GM10847 (cell line): ENCODE results near the gene KRT10.

Source experiments
- POLR2A ChIP-seq: IDR thresholded peaks from 2 replicates; pipeline ENCODE4 v1.6.1; 2011; ENCODE audit not compliant: insufficient read length; ENCODE audit errors: extremely low read depth

The KRT10 gene

DNA sequence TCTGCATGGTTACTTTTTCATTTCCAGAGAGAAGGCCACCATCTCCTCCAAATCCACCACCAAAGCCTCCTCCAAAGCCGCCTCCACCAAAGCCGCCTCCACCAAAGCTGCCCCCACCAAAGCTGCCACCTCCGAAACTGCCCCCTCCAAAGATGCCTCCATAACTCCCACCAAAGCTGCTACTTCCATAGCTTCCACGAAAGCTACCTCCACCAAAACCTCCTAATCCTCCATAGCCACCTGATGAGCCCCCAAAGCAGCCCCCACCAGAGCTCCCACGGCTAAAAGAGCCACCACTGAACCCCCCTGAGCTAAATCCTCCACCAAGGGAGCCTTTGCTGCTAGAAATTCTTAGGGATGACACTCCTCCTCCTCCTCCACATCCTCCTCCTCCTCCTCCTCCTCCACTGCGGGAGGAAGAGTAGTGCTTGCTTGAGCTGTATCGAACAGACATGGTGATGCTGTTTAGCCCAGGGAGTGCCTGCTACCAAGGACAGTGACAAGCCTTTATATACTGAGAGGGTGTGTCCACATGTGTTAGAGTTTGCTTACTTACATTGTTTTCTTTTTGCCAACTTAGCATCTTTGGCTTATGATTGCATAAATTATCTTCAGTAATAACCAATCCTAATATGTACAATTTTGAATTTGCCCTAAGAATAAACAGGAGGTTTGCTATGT is at the start of gene KRT10:
KRT10 (minus strand) TSS at position 483 of the 681 bp plus-strand sequence; CDS start at position 454, 29 bp downstream.
- TF ChIP-seq POLR2A = no peak

DNA sequence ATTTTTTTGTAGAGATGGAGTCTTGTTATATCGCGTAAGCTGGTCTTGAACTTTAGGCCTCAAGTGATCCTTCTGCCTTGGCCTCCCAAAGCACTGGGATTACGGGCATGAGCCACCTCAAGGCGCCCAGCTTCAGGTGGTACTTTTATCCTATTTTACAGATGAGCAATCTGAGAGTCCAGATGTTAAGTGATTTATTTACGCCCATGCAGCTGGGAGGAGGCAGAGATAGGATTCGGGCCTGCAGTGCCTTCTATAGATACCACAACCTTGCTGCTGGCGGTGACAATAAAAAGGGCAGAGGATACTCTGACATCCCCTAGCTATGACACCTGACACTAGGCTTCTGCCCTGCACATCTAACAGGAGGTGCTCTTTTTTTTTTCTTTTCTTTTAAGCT is 48.9 kb upstream of the KRT10 start:
- no peak for TF ChIP-seq POLR2A

DNA sequence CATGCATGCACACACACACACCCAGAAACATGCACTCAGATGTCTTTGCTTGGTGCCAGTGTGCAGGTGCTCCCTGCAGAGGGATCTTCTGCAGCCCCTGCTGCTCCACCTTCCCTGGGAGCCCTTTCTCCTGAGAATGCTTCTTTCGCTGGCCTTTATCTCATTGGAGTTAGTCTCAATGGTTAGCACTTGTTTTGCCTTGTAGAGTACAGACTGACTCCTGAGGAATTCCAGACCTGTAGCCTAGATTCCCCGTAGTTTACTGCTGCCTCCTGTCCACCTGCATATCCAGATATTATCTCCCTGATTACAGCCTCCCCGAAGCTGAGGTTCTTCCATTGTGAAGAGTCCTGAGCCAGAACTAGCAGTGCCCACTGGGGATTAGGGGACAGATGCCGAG is 47.7 kb upstream of the KRT10 start:
- TF ChIP-seq POLR2A = no peak

DNA sequence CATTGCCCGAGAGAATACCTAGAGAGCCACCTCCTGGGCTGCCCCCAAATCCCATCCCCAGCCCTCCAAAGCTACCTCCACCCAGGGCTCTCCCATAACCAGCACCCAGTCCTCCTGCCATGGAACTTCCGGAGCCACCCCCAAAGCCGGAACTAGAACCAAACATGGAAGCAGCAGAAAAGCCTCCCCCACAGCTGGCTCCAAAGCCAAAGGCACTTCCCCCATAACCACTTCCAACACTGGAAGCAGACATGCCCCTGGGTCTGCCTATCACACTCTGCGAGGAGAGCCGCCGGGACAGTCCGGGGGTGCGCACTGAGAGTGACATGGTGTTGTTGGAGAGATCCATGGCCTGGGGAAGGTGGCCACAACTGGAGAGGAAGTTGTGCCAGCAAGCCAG is 44.4 kb upstream of the KRT10 start, which contains the start of gene KRT12:
KRT12 (minus strand) TSS at position 386 of the 400 bp plus-strand sequence; CDS start at position 349, 37 bp downstream.
- no peak for TF ChIP-seq POLR2A

DNA sequence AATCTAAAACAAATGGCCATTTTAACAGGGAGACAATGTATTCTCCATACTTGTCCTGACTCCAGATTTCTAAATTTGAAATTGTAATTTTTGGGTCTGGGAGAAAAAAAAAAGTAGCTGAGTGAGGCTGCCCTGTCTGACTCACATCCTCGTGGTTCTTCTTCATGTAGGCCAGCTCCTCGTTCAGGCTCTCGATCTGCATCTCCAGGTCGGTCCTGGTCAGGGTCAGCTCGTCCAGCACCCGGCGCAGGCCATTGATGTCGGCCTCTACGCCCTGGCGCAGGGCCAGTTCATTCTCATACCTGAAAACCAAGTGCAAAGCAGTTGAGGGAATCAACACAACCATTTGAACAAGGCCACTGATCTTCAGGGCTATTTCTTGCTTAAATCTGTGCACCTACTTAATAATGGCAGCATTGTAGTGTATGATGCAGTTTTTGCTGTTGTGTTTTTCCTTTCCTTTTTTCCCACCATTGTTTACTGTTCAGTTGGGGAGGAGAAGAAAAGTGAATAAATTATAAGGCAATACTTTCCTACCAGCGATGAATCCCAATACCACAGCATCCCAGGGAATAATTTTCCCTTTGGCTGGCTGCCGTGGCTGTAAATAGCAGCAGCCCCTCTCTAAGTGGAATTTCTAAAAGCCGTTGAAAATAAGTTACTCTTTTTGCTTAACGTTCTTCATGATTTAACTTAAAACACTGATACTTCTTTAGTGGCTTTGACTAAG is 42.4 kb upstream of the KRT10 start:
- no peak for TF ChIP-seq POLR2A

DNA sequence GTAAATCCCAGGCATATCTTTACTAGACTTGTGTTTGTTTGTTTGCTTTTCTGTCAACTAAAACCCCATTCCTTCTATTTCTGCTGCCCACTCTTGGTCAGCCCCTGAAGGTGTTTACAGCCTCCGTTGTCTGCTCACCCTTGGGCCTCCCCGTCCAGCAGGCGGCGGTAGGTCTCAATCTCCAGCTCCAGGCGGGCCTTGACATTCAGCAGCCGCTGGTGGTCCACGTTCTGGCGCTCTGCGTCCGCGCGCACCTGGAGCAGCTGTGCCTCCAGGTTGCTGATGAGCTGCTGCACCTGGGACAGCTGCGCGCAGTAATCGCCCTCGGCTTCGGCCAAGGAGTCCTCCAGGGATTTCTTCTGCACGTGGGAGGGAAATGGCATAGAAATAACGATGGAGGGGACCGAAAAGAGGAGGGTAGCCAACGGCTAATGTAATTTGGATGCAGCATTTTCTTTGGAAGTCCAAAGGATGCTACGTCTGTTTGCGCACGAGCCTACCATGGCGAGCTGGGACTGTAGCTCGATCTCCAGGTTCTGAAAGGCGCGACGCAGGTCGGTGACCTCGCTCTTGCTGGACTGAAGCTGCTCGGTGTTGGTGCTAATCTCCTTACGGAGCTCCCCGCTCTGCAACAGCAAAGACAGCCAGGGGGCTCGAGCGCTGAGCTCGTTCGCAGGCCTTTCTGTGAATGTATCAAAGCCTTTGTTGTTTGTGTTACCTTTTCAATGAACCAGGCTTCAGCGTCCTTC is 40.7 kb upstream of the KRT10 start:
- TF ChIP-seq POLR2A = no peak

DNA sequence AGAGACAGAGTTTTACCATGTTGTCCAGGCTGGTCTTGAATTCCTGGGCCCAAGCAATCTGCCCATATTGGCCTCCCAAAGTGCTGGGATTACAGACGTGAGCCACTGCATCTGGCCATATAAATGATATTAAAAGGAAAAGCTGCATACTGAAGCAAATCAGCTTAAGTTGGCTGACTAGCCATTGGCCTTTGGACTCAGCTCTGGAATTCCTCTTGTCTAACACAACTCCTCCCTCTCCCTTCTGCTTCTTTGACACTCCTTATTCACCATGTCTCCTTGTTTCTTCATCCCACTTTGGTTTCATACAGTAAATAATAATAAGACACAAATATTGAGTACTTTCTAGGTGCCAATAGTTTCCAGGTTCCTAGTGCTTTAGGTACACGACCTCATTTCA is 37.1 kb upstream of the KRT10 start:
- TF ChIP-seq POLR2A = no peak

DNA sequence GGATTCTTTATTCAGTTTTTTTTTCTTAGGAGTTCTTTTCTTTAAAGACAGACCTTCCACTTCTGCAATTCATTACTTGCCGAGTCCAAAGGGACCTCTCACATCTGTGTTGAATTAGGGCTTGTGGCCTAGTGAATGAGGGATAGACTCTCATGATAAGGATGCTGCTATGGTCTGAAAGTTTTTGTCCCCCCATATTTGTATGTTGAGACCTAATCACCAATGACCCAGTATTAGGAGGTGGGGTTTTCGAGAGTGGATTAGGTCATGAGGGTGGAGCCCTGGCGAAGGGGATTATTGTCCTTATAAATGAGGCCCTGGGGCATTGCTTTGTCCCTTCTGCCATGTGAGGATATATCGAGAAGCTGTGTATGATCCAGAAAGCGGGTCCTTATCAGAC is 35.1 kb upstream of the KRT10 start:
- TF ChIP-seq POLR2A = no peak

DNA sequence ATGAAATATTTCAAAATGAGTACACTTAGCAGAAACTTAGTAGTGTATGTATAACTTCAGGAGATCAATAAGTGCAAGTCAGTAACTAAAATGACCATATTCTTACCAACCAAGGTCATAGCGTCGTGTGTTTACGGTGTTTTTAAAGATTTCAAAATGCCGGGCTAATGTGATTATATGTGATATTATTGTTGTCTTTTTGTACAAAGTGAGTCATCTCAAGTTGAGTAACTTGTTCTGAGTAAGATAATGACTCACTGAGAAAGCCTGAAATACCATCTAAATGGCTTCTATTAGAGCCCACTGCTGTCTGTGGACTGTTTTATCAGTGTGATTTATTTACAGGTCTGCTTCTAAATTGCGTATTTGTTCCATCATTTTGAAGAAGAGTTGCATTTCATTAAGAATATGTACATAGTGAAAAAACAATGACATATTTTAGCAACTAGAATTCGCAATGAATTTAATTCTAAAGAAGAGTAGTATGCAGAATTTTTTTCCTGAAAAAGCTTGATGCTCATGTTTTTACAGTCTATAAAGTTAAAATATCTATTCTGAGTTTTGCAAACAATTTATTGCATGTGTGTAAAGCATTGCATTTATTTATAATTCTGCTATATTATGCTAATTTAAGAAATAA is 31.9 kb upstream of the KRT10 start:
- no peak for TF ChIP-seq POLR2A

DNA sequence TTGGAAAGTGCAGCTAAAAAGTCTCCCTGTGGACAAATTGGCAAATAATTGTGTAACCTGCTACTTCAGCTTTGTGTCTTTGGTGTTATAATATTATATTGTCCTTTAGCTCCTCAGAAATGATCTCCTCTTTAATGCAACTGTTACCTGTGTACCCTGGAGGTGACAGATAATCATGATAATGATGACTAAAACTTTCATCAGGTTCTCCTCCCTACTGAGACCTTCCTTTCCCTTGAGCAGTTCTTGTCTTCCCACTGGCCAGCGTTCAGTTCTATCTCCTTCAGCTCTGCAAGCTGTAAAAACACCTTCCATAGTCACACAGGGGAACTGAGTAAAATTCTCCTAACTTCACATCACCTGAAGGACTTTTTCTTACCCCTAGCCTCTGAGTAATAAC is 29.9 kb upstream of the KRT10 start:
- TF ChIP-seq POLR2A = no peak

DNA sequence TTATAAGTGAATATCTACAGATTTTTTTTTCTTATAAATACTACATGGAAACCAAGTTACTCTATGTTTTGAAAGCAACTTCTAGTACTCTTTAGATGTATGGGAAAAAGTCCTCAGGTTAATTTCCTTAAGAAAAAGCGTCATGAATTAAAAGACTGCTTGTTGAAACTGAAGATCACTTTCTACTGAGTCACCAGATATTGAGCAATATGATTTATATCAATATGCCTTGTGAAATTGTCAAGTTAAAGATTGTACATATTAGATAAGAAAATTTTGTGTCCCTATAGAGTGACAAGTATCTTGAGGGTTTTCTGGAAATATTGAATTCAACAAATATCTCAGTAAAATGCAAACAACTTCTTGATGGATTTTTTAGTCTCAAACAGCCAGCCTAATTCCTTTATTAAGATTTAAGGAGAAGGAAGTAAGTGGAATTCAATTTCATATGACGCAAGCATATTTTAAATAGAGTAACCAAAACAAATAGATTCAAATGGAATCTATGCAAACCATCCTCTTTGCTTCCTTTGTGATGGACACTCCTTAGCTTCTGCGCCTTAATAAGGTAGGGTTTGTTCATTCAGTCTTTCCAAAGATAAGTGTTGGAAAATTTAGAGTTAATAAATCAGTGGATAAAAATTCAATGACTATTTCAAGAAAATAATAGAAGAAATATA is 28.0 kb upstream of the KRT10 start:
- TF ChIP-seq POLR2A = no peak

DNA sequence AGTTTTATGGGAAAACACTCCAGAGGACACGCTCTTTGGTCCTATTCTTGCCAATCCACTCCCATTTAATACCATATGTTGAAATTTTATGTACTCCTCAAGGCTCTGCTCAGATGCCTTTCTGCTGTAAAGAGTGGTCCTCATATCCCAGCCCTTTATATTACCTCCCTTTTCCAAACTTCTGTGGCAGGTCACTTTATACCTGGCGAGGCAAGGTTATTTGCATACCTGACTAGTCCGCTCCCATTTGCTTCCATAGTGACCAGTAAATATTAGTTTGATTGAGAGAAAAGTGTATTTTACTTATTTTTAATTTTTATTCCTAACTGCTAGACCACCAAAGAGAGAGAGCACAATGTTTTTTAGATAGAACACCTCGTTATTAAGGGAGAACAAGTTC is 27.3 kb upstream of the KRT10 start:
- no peak for TF ChIP-seq POLR2A

DNA sequence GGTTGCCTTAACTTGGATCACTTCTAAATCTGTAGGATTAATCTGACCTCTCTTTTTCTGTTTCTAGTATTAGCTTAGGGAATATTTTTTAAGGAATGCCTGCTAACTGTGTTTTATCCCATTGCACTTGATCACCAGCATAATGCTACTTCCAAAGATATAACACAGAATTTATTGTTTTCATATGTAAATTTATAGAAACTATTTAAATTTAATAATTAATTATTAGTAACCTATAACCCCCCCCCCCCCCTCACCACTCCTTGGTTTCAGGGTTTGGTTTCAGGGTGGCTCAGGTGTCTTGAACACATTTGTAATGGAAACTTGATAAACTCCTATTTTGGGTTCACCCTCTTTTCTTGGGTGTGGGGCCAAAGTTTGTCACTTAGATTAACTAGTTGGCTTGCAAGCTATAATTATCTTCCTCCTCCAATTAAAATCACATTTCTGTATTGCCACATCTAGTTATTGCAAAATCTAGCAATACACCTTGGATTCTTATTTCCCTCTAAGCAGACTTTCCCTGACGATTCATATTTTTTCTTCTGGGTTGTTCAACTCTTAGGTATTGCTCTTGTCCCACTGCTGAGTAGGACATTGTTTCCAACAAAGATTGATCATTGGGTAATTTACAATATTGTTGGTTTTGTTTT is 26.3 kb upstream of the KRT10 start:
- TF ChIP-seq POLR2A = no peak

DNA sequence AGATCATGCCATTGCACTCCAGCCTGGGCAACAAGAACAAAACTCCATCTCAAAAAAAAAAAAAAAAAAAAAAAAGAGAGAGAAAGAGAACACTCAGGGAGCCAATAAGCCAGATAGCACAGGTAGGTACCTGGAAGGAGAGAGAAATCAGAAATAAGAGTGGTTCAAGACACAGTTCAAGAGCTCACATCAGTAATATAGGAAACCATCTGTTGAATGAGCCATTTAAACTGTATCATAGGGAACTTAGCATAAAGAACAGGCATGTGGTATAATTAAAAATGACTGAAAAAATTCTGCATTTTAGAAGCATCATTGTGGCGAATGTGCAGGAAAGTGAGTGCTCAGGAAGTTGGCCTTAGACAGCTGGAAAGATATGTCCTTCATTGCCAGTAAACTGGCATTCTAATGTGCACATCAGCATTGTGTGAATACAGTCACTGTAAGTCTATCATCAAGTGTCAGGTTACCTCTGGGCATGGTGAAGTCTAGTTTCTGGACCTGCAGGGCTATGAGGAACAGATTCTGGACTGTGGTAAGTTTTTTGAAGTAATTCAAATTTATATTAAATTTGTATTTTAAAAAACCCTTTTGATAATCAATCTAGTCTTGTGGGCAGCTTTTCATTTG is 24.2 kb upstream of the KRT10 start:
- TF ChIP-seq POLR2A = no peak
